ENCODE data around the gene CCDC144A. TPM values are rescaled to one million over a fixed set of nuclear protein-coding genes. Genes with fewer than 3 reads are reported as not detected.
"Not testable (repeated sequence)": the region's sequence is repeated elsewhere in the genome, so short reads cannot be mapped to it uniquely, and the experiment has no call there.

CCDC144A gene
- total RNA-seq, 2 experiments from 2014 or later: 6.5 to 6.6 TPM

GRCh38 chr17:16787851-16788250 is 97.8 kb downstream of the CCDC144A start:
- H3K4me3 Mint-ChIP-seq; H3K9me3 Mint-ChIP-seq; H3K36me3 Mint-ChIP-seq (ENCODE audit: low read depth); H3K27ac Mint-ChIP-seq; H3K4me1 Mint-ChIP-seq; POLR2A ChIA-PET; H3K27me3 Mint-ChIP-seq; CTCF ChIA-PET; DNase-seq: not testable (repeated sequence)

DNA sequence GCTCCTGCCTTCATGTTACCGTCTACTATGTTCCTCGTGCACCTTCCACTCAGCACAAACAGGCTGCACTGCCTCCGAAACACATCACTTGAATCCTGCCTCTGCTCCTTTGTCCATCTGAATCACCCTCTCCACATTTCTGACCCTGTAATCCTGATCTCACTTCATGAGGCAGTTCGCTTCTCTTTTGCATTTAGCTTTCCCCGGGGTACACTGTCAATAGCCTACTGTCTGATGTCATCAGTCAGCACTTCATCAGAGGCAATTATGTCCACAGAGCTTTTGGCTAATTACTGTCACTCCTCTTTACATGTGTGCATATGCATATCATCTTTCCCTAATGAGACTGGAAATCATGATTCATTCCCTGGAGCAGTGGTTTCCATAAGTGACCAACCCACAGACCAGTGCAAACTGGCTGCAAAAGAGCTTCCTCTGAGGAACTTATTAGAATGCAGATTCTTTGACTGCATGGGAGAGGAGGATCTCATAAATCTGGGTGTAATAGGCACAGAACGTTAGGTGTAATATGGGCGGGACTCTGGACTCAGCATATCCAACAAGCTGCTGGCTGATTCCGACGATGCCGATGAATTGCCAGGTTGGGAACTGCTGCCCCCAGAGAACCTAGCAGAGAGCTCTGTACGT is 99.0 kb downstream of the CCDC144A start:
- POLR2A ChIA-PET; H3K4me1 Mint-ChIP-seq; H3K27me3 Mint-ChIP-seq; H3K9me3 Mint-ChIP-seq; H3K36me3 Mint-ChIP-seq (ENCODE audit: low read depth); DNase-seq; CTCF ChIA-PET; H3K27ac Mint-ChIP-seq; H3K4me3 Mint-ChIP-seq: not testable (repeated sequence)

GRCh38 chr17:16789622-16790021 is 99.6 kb downstream of the CCDC144A start:
- H3K27me3 Mint-ChIP-seq; CTCF ChIA-PET; H3K36me3 Mint-ChIP-seq (ENCODE audit: low read depth); H3K4me3 Mint-ChIP-seq; POLR2A ChIA-PET; H3K4me1 Mint-ChIP-seq; H3K9me3 Mint-ChIP-seq; DNase-seq; H3K27ac Mint-ChIP-seq: not testable (repeated sequence)

DNA sequence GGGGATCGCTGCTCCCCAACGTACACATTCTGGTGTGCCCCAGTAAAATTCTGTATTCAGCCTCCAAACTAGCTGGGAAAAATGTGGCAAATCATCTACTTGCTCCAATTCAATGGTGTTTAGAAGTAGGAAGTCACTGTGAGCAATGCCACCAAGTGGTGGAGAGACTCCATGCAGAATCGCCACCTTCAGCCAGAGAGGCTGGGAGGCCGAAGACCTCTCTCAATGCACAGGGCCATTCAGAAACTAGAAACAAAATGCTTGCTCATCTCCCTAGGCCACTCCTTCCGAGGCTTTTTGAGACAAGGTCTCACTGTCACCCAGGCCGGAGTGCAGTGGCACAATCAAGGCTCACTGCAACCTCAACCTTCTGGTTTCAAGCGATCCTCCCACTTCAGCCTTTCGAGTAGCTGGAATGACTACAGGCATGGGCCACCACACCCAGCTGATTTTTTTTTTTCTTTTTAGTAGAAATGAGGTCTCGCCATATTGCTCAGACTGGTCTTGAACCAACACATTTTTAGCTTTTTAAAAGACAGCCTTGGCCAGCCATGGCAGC is 100.4 kb downstream of the CCDC144A start:
- DNase-seq; POLR2A ChIA-PET; H3K4me3 Mint-ChIP-seq; H3K27ac Mint-ChIP-seq; H3K9me3 Mint-ChIP-seq; CTCF ChIA-PET; H3K36me3 Mint-ChIP-seq (ENCODE audit: low read depth); H3K27me3 Mint-ChIP-seq; H3K4me1 Mint-ChIP-seq: not testable (repeated sequence)

DNA sequence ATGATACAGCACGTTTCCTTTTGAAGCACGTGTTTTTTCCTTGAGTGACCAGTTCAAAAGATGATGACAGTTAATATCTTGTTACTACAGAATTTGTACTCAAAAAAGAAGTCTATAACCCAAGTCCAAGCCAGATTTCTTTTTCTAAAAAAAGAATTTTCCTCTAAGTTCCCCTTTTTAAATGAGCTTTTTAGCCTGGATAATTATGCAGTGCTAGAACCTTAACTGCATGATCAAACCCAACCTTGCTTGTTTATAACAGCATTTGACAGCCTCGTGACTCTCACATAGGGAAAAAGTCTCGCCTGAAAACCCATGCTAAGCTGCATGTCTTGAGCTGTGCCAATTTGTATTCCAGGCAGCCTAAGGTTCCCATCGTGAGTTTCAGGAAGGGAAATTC is 104.2 kb downstream of the CCDC144A start:
- CTCF ChIA-PET; H3K27ac Mint-ChIP-seq; H3K9me3 Mint-ChIP-seq; H3K4me1 Mint-ChIP-seq; H3K36me3 Mint-ChIP-seq (ENCODE audit: low read depth); H3K27me3 Mint-ChIP-seq; POLR2A ChIA-PET; H3K4me3 Mint-ChIP-seq; DNase-seq: not testable (repeated sequence)

DNA sequence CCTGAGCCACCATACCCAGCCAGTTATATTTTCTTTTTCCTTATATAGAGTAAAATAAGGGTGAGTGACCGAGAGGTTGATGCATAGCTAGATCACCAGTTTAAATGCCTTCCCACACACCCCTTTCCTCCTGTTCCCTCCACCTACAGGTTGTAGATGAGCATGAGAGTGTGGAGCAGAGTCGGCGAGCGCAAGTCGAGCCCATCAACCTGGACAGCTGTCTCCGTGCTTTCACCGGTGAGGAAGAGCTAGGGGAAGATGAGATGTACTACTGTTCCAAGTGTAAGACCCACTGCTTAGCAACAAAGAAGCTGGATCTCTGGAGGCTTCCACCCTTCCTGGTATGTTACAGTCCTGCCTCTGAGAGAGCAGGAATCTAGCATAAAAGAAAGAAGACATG is 105.9 kb downstream of the CCDC144A start:
- H3K4me1 Mint-ChIP-seq; H3K27me3 Mint-ChIP-seq; CTCF ChIA-PET; DNase-seq; H3K36me3 Mint-ChIP-seq (ENCODE audit: low read depth); H3K27ac Mint-ChIP-seq; H3K9me3 Mint-ChIP-seq; H3K4me3 Mint-ChIP-seq; POLR2A ChIA-PET: not testable (repeated sequence)

DNA sequence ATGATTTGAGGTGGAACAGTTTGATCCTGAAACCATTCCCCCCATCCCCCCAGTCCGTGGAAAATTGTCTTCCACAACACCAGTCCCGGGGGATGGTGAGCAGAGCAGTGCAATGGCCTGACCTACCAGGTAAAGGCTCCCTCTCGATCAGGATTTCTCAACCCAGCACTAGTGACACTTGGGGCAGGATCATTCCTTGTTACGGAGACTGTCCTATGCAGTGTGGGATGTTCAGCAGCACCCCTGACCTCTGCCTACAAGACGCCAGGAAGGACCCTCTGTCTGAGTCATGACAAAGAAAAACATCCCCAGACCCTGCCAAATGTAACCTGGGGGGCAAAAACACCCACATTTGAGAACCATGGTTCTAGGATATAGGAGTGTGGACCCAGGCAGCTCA is 114.8 kb downstream of the CCDC144A start:
- CTCF ChIA-PET; H3K27me3 Mint-ChIP-seq; POLR2A ChIA-PET; H3K4me3 Mint-ChIP-seq; H3K36me3 Mint-ChIP-seq (ENCODE audit: low read depth); DNase-seq; H3K27ac Mint-ChIP-seq; H3K9me3 Mint-ChIP-seq; H3K4me1 Mint-ChIP-seq: not testable (repeated sequence)

GRCh38 chr17:16806599-16806998 is 116.6 kb downstream of the CCDC144A start:
- H3K36me3 Mint-ChIP-seq (ENCODE audit: low read depth); CTCF ChIA-PET; H3K9me3 Mint-ChIP-seq; POLR2A ChIA-PET; H3K27ac Mint-ChIP-seq; H3K27me3 Mint-ChIP-seq; H3K4me3 Mint-ChIP-seq; DNase-seq; H3K4me1 Mint-ChIP-seq: not testable (repeated sequence)

- POLR2A ChIA-PET; H3K36me3 Mint-ChIP-seq (ENCODE audit: low read depth); CTCF ChIA-PET: not testable (repeated sequence)
Measured at GRCh38 chr17:16807620-16808019, 117.6 kb downstream of the CCDC144A start.

GRCh38 chr17:16810236-16810635 is 120.2 kb downstream of the CCDC144A start:
- POLR2A ChIA-PET: not testable (repeated sequence)

More at GRCh38 chr17:16807620-16808019, 117.6 kb downstream of the CCDC144A start:
- H3K27me3 Mint-ChIP-seq, H3K4me1 Mint-ChIP-seq, H3K27ac Mint-ChIP-seq, H3K9me3 Mint-ChIP-seq, DNase-seq, H3K4me3 Mint-ChIP-seq: not testable (repeated sequence)

GRCh38 chr17:16812126-16812525 is 122.1 kb downstream of the CCDC144A start:
- H3K4me3 Mint-ChIP-seq; H3K27me3 Mint-ChIP-seq; H3K4me1 Mint-ChIP-seq; H3K9me3 Mint-ChIP-seq; H3K27ac Mint-ChIP-seq; CTCF ChIA-PET; H3K36me3 Mint-ChIP-seq (ENCODE audit: low read depth); POLR2A ChIA-PET: not testable (repeated sequence)
- DNase-seq: peak; percentile 31

More at GRCh38 chr17:16810236-16810635, 120.2 kb downstream of the CCDC144A start:
- H3K27me3 Mint-ChIP-seq; DNase-seq; H3K36me3 Mint-ChIP-seq (ENCODE audit: low read depth); H3K4me1 Mint-ChIP-seq; H3K4me3 Mint-ChIP-seq; H3K9me3 Mint-ChIP-seq; CTCF ChIA-PET; H3K27ac Mint-ChIP-seq: not testable (repeated sequence)

DNA sequence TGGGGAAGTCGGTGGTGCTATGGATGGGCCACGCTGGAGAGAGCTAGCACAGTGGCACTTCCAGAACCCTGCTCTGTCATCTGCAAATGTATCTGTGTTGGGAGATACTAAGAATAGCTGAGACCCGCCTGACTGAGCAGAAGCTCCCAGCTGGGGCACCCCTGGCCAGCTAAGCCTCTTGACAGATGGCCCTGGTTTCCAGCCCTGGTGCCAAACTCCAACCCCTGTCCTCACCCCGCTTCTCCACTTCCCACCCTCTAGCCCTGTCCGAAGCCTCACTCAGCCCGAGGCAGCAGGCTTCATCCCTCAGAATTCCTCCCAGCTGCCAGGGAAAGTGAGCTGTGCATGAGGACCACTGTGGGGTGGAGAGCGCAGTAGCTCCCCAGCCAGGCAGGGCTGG is 124.4 kb downstream of the CCDC144A start:
- Mint-ChIP-seq H3K36me3 (ENCODE audit: low read depth) (no peaks in the 10 kb centered on the region), H3K27me3 (no peaks in the 10 kb centered on the region), H3K9me3 (no peaks in the 10 kb centered on the region), H3K4me1 (no peaks in the 10 kb centered on the region), H3K4me3 (no peak overlapping the region), H3K27ac (no peak overlapping the region)
- ChIA-PET POLR2A (no interaction called here), CTCF (no interaction called here)
- DNase-seq: no peak

DNA sequence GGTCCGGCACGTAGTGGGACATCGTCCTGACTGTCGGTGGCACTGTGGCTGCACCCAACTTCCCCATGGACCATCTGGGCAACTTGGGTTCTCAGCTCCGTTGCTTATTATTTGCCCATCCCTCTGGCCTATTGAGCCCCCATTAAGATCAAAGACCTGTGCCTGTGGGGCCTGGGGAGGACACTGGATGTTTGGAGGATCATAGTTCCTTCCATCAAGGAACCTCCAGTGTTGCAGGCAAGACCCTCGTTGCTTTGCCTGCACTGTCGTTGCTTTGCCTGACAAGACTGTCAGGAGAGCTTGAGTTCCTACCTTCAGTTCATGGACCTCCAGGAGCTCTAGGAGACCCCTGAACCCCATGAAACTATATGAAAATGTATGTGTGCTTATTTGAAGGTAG is 127.2 kb downstream of the CCDC144A start:
- no peak overlapping the region for H3K4me3 Mint-ChIP-seq
- H3K9me3 Mint-ChIP-seq: no peaks in the 10 kb centered on the region
- no peaks in the 10 kb centered on the region for H3K36me3 Mint-ChIP-seq (ENCODE audit: low read depth)
- DNase-seq: no peak
- CTCF ChIA-PET: no interaction called here
- no peak overlapping the region for H3K27ac Mint-ChIP-seq
- POLR2A ChIA-PET: no interaction called here
- H3K4me1 Mint-ChIP-seq: no peaks in the 10 kb centered on the region
- H3K27me3 Mint-ChIP-seq: no peaks in the 10 kb centered on the region

GRCh38 chr17:16817940-16818339 is 127.9 kb downstream of the CCDC144A start:
- H3K27me3 Mint-ChIP-seq; POLR2A ChIA-PET; H3K9me3 Mint-ChIP-seq; H3K4me3 Mint-ChIP-seq; H3K27ac Mint-ChIP-seq; H3K36me3 Mint-ChIP-seq (ENCODE audit: low read depth); CTCF ChIA-PET; H3K4me1 Mint-ChIP-seq; DNase-seq: not testable (repeated sequence)

All from activated CD4-positive, alpha-beta T cell treated with anti-CD3 and anti-CD28 coated beads, Interleukin-2, amount 10 ng/mL, durations not matched to agents 7 days and 5 days (primary cell).